CD4-positive, alpha-beta T cell treated with Interleukin-17A for 1 hour (primary cell): ENCODE data around the gene C1orf87.

Experiments
- DNase-seq: peaks from one replicate; pipeline ENCODE4 v3.0.0-alpha.2; 2020

The C1orf87 gene

GRCh38 chr1:60059468-60059867, 14.1 kb downstream of the C1orf87 start:
- no peak for DNase-seq

GRCh38 chr1:60055336-60055735, 18.2 kb downstream of the C1orf87 start:
- DNase-seq: no peak

GRCh38 chr1:60054374-60054773, 19.2 kb downstream of the C1orf87 start:
- DNase-seq: no peak

- no peak for DNase-seq
Measured at GRCh38 chr1:60052601-60053000, 21.0 kb downstream of the C1orf87 start.

- no peak for DNase-seq
Measured at GRCh38 chr1:60051191-60051590, 22.4 kb downstream of the C1orf87 start.

GRCh38 chr1:60049188-60049587, 24.4 kb downstream of the C1orf87 start:
- DNase-seq: no peak

GRCh38 chr1:60044881-60045280, 28.7 kb downstream of the C1orf87 start:
- no peak for DNase-seq

GRCh38 chr1:60041783-60042182, 31.8 kb downstream of the C1orf87 start:
- DNase-seq: no peak

- DNase-seq: no peak
Measured at GRCh38 chr1:60037669-60038068, 35.9 kb downstream of the C1orf87 start.

- no peak for DNase-seq
Measured at GRCh38 chr1:60036856-60037460, 36.6 kb downstream of the C1orf87 start.

GRCh38 chr1:60035921-60036320, 37.6 kb downstream of the C1orf87 start:
- DNase-seq: no peak

- no peak for DNase-seq
Measured at GRCh38 chr1:60034999-60035398, 38.6 kb downstream of the C1orf87 start.

GRCh38 chr1:60033066-60033465, 40.5 kb downstream of the C1orf87 start:
- no peak for DNase-seq

GRCh38 chr1:60031146-60031545, 42.4 kb downstream of the C1orf87 start:
- DNase-seq: no peak

- no peak for DNase-seq
Measured at GRCh38 chr1:60025552-60025951, 48.0 kb downstream of the C1orf87 start.

GRCh38 chr1:60017508-60018205, 55.9 kb downstream of the C1orf87 start:
- no peak for DNase-seq

GRCh38 chr1:60010690-60011089, 62.9 kb downstream of the C1orf87 start:
- no peak for DNase-seq

GRCh38 chr1:60008500-60008899, 65.1 kb downstream of the C1orf87 start:
- DNase-seq: no peak

GRCh38 chr1:60000625-60001024, 72.9 kb downstream of the C1orf87 start:
- DNase-seq: no peak

GRCh38 chr1:59999746-60000145, 73.8 kb downstream of the C1orf87 start:
- no peak for DNase-seq

- DNase-seq: no peak
Measured at GRCh38 chr1:59999006-59999405, 74.6 kb downstream of the C1orf87 start.

GRCh38 chr1:59997479-59998115, 76.0 kb downstream of the C1orf87 start:
- no peak for DNase-seq

- DNase-seq: no peak
Measured at GRCh38 chr1:59994302-59995198, 79.0 kb downstream of the C1orf87 start.
